Measurements from ENCODE around the gene MKRN2.

MKRN2 gene

DNA sequence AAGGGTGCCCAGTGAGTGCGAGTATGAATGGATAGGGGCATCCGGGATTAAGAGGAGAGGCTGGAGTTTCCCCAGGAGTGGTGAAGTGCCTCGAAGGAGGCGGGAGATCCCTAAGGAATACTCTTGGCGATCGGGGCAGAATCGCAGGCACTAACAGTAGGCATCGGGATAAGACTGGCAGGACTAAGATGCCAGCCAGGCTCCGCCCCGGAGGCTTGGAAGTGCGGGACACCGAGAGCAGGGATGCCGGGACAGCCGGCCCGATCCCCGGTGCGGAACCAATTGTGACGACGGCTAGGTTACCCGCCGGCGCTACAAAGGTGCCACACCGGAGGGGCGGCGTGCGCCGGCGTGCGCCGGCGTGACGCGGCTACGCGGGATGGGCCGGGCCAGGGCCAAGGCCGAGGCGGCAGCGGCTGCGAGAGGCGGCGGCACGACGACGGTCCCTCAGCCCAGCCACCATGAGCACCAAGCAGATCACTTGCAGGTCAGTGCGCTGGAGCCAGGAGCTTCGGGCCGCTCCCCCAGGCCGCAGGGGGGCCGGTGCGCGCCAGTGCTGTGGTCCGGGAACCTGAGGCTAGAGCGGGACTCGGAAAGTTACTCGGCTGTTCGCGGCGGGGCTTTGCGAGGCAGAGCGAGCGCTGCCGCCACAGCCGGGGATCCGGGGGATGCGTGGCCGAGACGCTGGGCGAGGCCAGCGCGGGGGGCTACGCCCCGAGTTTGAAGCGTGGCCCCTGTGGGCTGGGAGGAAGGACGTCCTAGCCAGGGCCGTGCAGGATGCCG, at the start of gene MKRN2:
TSS of gene MKRN2 (plus strand) at position 398 of the 783 bp plus-strand sequence. CDS start at position 462, 64 bp downstream.
- TF ChIP-seq, protein P1, sequence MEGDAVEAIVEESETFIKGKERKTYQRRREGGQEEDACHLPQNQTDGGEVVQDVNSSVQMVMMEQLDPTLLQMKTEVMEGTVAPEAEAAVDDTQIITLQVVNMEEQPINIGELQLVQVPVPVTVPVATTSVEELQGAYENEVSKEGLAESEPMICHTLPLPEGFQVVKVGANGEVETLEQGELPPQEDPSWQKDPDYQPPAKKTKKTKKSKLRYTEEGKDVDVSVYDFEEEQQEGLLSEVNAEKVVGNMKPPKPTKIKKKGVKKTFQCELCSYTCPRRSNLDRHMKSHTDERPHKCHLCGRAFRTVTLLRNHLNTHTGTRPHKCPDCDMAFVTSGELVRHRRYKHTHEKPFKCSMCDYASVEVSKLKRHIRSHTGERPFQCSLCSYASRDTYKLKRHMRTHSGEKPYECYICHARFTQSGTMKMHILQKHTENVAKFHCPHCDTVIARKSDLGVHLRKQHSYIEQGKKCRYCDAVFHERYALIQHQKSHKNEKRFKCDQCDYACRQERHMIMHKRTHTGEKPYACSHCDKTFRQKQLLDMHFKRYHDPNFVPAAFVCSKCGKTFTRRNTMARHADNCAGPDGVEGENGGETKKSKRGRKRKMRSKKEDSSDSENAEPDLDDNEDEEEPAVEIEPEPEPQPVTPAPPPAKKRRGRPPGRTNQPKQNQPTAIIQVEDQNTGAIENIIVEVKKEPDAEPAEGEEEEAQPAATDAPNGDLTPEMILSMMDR (conservative IDR thresholded peaks at IDR 0.05; ENCODE audit: low read length) = no peak
- DNase-seq (ENCODE audit: low read depth) = peak; percentile 83
- H3K4me3 ChIP-seq (ENCODE audit: low read length) = peak within 1 kb of the TSS; percentile 74

DNA sequence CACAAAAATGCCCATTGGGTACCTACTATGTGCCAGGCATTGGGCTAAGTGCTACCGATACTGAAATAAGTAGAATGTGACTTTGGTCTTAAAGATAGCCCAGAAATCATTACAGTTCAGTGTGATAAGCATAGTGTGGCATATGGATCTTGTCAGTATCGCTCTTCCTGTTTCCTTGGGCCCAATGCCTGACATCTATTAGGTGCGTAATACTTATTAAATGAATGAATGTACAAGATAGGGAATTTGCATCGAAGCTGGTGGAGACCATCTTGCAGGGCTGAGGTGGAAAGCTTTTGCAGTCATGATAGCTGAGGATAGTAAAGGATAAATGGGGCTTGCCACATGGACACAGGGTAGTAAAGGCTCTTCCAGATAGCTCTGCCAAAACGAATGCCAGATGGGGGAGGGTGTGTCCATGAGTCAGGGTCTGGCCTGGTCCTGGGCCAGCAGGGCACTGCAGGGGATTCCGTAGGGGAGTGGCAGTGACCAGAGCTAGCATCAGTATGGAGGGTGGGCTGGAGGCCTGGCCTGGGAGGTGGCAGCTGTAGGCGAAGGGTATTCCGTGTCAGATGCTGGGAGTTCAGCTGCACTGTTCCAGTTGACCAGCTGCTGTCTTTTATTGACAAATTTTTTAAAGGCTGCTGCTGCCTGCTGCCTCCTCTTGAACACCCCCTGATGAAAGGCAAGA, 49.2 kb upstream of the MKRN2 start:
- DNase-seq (ENCODE audit: low read depth) = peak; percentile 62

GRCh38 chr3:12508291-12508700, 48.6 kb upstream of the MKRN2 start:
- DNase-seq (ENCODE audit: low read depth) = peak; percentile 98
- TF ChIP-seq, protein P1 (conservative IDR thresholded peaks at IDR 0.05; ENCODE audit: low read length) = no peak

More for the DNA sequence above, 49.2 kb upstream of the MKRN2 start:
- peak overlapping the region; percentile 36 for H3K4me3 ChIP-seq (ENCODE audit: low read length)
- TF ChIP-seq, protein P1 (conservative IDR thresholded peaks at IDR 0.05; ENCODE audit: low read length) = no peak

DNA sequence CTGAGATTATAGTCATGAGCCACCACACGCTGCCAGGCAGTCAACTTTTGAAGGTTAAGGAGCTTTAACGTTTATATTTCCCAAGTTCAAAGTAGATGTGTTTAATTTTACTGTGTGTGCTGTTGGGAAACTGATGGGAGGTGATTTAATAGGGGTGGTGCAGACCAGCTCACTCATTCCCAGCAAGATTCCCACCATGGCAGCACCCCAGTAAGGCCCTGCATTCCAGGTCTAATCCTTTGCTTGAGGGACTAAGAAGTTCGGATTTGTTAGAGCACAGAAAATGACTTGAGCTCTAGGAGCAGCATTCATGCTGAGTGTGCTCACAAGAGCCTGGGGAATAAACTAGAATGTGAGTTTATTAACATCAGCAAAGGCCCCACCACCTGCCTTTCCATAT, 47.4 kb upstream of the MKRN2 start:
- H3K4me3 ChIP-seq (ENCODE audit: low read length) = no peak overlapping the region
- TF ChIP-seq, protein P1 (conservative IDR thresholded peaks at IDR 0.05; ENCODE audit: low read length) = no peak
- no peak for DNase-seq (ENCODE audit: low read depth)

More at GRCh38 chr3:12508291-12508700, 48.6 kb upstream of the MKRN2 start:
- H3K4me3 ChIP-seq (ENCODE audit: low read length) = peak overlapping the region; percentile 36

GRCh38 chr3:12512534-12513118, 44.3 kb upstream of the MKRN2 start:
- TF ChIP-seq, protein P1 (conservative IDR thresholded peaks at IDR 0.05; ENCODE audit: low read length) = no peak
- DNase-seq (ENCODE audit: low read depth) = no peak
- H3K4me3 ChIP-seq (ENCODE audit: low read length) = no peak overlapping the region

DNA sequence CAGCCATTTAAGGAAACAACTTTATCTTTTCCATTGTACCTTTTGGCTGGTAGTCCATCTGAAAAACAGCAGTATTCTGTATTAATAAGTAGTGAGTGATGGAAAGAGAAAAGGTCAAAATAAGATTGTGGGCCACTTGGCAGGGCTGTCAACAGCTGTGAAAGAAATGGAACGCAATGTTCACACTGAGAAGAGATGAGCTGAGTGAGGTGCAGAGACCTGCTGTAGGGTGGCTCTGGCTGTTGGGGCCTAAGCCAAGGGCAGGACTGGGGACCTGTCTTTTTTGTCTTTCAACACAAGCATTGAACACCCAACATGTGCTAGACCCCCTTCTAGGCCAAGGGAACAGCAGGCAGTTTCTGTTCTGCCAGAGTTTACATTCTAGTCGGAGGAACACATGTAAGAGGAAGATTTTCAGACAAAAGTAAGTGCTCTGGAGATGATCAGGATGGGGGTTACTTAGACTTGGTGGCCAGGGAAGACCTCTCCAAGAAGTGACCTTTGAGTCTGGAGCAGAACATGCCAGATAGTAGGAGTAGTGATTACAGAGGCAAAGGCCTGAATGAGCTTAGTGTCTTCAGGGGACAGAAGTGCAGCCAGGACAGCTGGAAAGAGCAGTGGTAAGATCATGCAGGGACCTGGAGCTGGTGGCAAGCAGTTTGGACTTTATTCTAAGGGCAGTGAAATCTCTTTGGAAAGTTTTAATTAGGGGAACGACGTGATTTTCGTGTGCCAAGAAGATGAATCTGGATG, 43.0 kb upstream of the MKRN2 start:
- DNase-seq (ENCODE audit: low read depth) = no peak
- TF ChIP-seq, protein P1 (conservative IDR thresholded peaks at IDR 0.05; ENCODE audit: low read length) = no peak
- H3K4me3 ChIP-seq (ENCODE audit: low read length) = no peak overlapping the region
